ENCODE results near the gene C1QB. TPM values are rescaled to one million over a fixed set of nuclear protein-coding genes. Genes with fewer than 3 reads are reported as not detected.
A peak's percentile ranks its signal among the peaks of the same experiment; 100 is the strongest.

The C1QB gene
- total RNA-seq, 2 experiments from 2014 or later: not detected

DNA sequence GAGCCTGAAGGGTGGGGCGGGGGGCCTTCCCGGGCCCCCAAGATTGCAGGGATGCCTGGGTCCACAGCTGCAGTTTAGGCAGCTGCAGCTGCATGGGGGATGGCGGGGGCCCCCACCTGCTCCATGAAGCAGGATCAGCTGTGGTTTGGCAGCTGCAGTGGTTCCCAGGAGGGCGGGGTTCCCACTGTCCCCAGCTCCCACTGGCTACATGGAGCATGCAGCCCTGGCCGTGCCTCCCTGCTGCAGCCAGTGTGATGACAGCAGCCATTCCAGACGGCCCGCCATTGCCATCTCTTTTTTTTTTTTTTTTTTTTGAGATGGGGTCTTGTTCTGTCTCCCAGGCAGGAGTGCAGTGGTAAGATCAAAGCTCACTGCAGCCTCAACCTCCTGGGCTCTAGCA, 17.6 kb upstream of the C1QB start:
- Histone ChIP-seq H3K27ac (ENCODE audit: low read depth in 1 of 2, low read length in 2 of 2) (no peak overlapping the region), H3K36me3 (ENCODE audit: insufficient read depth, low read length) (no peaks in the 10 kb centered on the region), H3K4me3 (ENCODE audit: low read length) (no peak overlapping the region), H3K27me3 (ENCODE audit: control insufficient read depth in 1 of 2, insufficient read depth in 2 of 2, low read length in 2 of 2) (peaks cover 8 to 9% of the 10 kb centered on the region in 2 experiments), H3K9me3 (ENCODE audit: control insufficient read depth in 1 of 2, insufficient read depth in 1 of 2, low read length in 2 of 2) (peaks cover 0 to 18% of the 10 kb centered on the region in 2 experiments), H3K4me1 (ENCODE audit: insufficient read depth, low read length) (no peaks in the 10 kb centered on the region)
- no peaks in the 10 kb centered on the region for H3K36me3 Mint-ChIP-seq (ENCODE audit: low read depth)
- TF ChIP-seq, protein P1, sequence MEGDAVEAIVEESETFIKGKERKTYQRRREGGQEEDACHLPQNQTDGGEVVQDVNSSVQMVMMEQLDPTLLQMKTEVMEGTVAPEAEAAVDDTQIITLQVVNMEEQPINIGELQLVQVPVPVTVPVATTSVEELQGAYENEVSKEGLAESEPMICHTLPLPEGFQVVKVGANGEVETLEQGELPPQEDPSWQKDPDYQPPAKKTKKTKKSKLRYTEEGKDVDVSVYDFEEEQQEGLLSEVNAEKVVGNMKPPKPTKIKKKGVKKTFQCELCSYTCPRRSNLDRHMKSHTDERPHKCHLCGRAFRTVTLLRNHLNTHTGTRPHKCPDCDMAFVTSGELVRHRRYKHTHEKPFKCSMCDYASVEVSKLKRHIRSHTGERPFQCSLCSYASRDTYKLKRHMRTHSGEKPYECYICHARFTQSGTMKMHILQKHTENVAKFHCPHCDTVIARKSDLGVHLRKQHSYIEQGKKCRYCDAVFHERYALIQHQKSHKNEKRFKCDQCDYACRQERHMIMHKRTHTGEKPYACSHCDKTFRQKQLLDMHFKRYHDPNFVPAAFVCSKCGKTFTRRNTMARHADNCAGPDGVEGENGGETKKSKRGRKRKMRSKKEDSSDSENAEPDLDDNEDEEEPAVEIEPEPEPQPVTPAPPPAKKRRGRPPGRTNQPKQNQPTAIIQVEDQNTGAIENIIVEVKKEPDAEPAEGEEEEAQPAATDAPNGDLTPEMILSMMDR (IDR thresholded peaks at IDR 0.05): no peak
- ATAC-seq (ENCODE audit: poor library complexity) (no peak), DNase-seq (no peak)
- H3K9me3 Mint-ChIP-seq: no peaks in the 10 kb centered on the region
- H3K27ac Mint-ChIP-seq: no peak overlapping the region
- ChIA-PET CTCF (no interaction called here), POLR2A (no interaction called here)
- peaks cover 38% of the 10 kb centered on the region for H3K27me3 Mint-ChIP-seq
- H3K4me3 Mint-ChIP-seq: no peak overlapping the region
- intact Hi-C loops (cut with DNase I, micrococcal nuclease): no loop called here
- no peaks in the 10 kb centered on the region for H3K4me1 Mint-ChIP-seq (ENCODE audit: low read depth)

DNA sequence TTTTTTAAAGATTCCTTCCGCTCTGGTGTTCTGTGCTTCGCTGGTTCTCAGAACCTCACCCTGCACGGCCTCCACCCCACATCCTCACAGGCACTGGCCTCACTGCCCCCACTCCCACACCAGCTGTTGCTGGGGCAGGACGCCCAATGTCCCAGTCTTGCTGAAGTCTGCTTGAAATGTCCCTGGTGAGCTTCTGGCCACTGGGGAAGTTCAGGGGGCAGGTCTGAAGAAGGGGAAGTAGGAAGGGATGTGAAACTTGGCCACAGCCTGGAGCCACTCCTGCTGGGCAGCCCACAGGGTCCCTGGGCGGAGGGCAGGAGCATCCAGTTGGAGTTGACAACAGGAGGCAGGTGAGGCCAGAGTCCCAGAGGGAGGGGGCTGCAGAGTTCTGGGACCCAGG, 16.7 kb upstream of the C1QB start, which contains the start of gene C1QA:
C1QA (plus strand) TSS at position 276 of the 400 bp plus-strand sequence. CDS start 989 bp downstream, outside the sequence.
- H3K4me3 Mint-ChIP-seq: no peak within 1 kb of the TSS
- intact Hi-C loops (cut with DNase I, micrococcal nuclease): no loop called here
- no peaks in the 10 kb centered on the region for H3K4me1 Mint-ChIP-seq (ENCODE audit: low read depth)
- TF ChIP-seq, protein P1 (IDR thresholded peaks at IDR 0.05): no peak
- CTCF ChIA-PET: no interaction called here
- peak in 1 of 14 experiments; percentile 16 for DNase-seq
- H3K27ac Mint-ChIP-seq: no peak within 1 kb of the TSS
- Histone ChIP-seq H3K9me3 (ENCODE audit: control insufficient read depth in 1 of 2, insufficient read depth in 1 of 2, low read length in 2 of 2) (peaks cover 0 to 18% of the 10 kb centered on the region in 2 experiments), H3K36me3 (ENCODE audit: insufficient read depth, low read length) (no peaks in the 10 kb centered on the region), H3K4me1 (ENCODE audit: insufficient read depth, low read length) (no peaks in the 10 kb centered on the region), H3K27me3 (ENCODE audit: control insufficient read depth in 1 of 2, insufficient read depth in 2 of 2, low read length in 2 of 2) (peaks cover 8 to 9% of the 10 kb centered on the region in 2 experiments), H3K4me3 (ENCODE audit: low read length) (no peak within 1 kb of the TSS), H3K27ac (ENCODE audit: low read depth in 1 of 2, low read length in 2 of 2) (no peak within 1 kb of the TSS)
- POLR2A ChIA-PET: interaction anchor here (0.7 kb wide), 1 partner anchor 8 kb away, joined by 3 read pairs; no protein-coding TSS in a partner anchor
- no peaks in the 10 kb centered on the region for H3K9me3 Mint-ChIP-seq
- ATAC-seq (ENCODE audit: poor library complexity): no peak
- H3K27me3 Mint-ChIP-seq: peaks cover 39% of the 10 kb centered on the region
- no peaks in the 10 kb centered on the region for H3K36me3 Mint-ChIP-seq (ENCODE audit: low read depth)

DNA sequence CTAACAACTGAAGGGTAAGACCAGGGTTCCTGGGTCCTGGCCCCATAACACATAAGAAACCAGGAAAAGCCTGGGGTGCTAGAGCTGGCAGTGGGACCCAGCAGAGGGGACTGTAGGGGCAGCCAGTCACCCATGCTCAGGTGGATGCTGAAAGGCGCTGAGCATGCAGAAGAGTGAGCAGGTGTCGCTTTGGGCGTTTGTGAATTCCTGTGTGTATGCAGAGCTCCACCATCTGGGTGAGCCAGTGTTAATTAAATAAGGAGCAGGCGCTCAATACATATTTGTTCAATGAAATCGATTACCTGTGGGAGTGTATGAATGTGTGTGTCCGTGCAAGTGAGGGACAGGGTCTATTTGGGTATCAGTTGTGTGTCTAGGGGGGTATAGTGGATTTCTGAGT, 16.1 kb upstream of the C1QB start:
- Histone ChIP-seq H3K4me1 (ENCODE audit: insufficient read depth, low read length) (peaks cover 4% of the 10 kb centered on the region), H3K27ac (ENCODE audit: low read depth in 1 of 2, low read length in 2 of 2) (no peak overlapping the region), H3K4me3 (ENCODE audit: low read length) (no peak overlapping the region), H3K27me3 (ENCODE audit: control insufficient read depth in 1 of 2, insufficient read depth in 2 of 2, low read length in 2 of 2) (peaks cover 7 to 9% of the 10 kb centered on the region in 2 experiments), H3K36me3 (ENCODE audit: insufficient read depth, low read length) (no peaks in the 10 kb centered on the region), H3K9me3 (ENCODE audit: control insufficient read depth in 1 of 2, insufficient read depth in 1 of 2, low read length in 2 of 2) (peaks cover 0 to 18% of the 10 kb centered on the region in 2 experiments)
- no peaks in the 10 kb centered on the region for H3K36me3 Mint-ChIP-seq (ENCODE audit: low read depth)
- H3K27ac Mint-ChIP-seq: no peak overlapping the region
- ATAC-seq (ENCODE audit: poor library complexity) (no peak), DNase-seq (no peak)
- ChIA-PET POLR2A (no interaction called here), CTCF (no interaction called here)
- peaks cover 35% of the 10 kb centered on the region for H3K27me3 Mint-ChIP-seq
- no peaks in the 10 kb centered on the region for H3K4me1 Mint-ChIP-seq (ENCODE audit: low read depth)
- intact Hi-C loops (cut with DNase I, micrococcal nuclease): no loop called here
- TF ChIP-seq, protein P1 (IDR thresholded peaks at IDR 0.05): no peak
- no peaks in the 10 kb centered on the region for H3K9me3 Mint-ChIP-seq
- H3K4me3 Mint-ChIP-seq: no peak overlapping the region
